ENCODE measurements around the gene PRDM16.

PRDM16 gene

DNA sequence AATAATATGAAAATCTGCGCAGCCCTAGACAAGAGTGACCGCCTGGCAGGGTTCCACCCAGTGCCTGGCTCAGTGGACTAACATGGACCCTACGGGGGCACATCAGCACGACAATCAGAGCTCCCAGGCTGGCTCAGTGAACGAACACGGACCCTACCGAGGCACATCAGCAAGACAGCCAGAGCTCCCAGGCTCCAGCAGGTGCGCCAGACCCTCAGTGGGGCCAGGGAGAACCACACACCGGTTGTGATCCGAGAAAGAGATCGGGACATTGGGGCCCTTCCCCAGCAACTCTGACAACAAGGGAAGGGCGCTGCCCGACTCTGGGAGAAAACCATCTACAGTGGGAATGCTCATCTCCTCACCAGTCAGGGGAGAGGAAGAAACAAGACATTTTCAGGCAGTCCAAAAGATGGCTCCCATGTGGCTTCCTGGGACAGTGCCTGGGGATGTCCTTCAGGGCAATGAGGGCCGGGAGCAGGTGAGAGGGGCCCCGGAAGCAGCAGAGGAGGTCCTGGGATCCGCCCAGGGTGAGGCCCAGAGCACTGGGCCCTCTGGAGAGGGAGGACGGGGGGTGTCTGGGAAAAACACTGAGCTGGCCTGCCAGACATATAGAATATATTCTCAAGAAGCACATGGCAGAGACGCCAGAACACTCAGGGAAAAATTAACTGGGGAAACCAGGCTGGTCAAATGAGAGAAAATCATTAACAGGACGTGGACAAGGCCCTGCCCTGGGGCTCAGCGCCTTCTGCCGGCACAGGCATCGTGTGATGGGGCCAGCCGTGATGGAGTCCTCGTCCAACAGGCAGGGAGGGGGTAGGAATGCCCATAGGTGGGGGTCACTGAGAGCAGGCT lies 390.3 kb downstream of the PRDM16 start:
- Histone ChIP-seq H3K36me3 (ENCODE audit: insufficient read depth, low read length) (peaks cover 6% of the 10 kb centered on the region), H3K4me1 (ENCODE audit: insufficient read depth, low read length) (peaks cover 7% of the 10 kb centered on the region; the same call in 1 of the 2 replicates), H3K27me3 (ENCODE audit: insufficient read depth, low read length) (no peaks in the 10 kb centered on the region), H3K9me3 (ENCODE audit: insufficient read depth, low read depth, low read length) (no peaks in the 10 kb centered on the region), H3K9ac (ENCODE audit: low read depth, low read length) (no peak overlapping the region), H3K27ac (ENCODE audit: low read depth, low read length) (no peak overlapping the region), H3K4me3 (ENCODE audit: low read length) (no peak overlapping the region)
- 92% methylated on average over 24 of the region's 24 CpGs for WGBS

DNA sequence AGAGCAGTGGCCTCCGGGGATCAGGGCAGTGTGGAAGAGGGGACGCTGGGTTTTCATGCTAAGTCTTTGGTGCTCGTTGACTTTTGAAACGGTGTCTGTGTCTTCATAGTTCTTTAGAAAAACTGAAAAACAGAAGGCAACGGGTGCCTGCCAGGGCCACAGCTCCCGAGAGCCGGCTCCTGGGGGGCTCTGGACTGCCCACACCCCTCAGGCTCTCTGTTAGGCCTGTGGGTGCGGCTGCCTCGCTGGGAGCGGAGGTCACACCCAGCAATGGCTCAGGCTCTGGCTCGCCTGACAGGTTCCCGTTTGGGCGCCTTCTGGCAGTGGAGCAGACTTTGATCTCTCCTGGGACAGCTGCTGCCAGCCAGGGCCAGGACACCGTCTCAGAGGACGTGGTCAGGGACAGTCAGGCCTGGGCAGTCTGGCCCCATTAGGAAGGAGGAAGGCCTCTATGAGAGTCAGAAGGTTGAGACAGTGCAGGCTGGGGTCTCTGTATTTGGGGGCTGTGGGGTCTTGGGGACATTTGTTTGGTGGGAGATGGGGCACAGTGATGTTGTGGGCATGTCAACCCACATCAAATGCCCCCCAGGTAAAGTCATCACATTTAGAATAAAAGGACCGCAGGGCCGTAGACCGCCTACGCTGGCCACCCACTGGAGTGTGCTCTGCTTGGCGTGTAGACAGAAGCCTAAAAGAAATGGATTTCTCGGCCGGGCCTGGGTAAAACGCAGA lies 391.1 kb downstream of the PRDM16 start:
- Histone ChIP-seq H3K9me3 (ENCODE audit: insufficient read depth, low read depth, low read length) (no peaks in the 10 kb centered on the region), H3K4me1 (ENCODE audit: insufficient read depth, low read length) (peaks cover 7% of the 10 kb centered on the region; the same call in 1 of the 2 replicates), H3K4me3 (ENCODE audit: low read length) (no peak overlapping the region), H3K9ac (ENCODE audit: low read depth, low read length) (no peak overlapping the region), H3K27ac (ENCODE audit: low read depth, low read length) (no peak overlapping the region), H3K36me3 (ENCODE audit: insufficient read depth, low read length) (peaks cover 6% of the 10 kb centered on the region), H3K27me3 (ENCODE audit: insufficient read depth, low read length) (no peaks in the 10 kb centered on the region)
- WGBS, result 90% methylated on average over 23 of the region's 23 CpGs

DNA sequence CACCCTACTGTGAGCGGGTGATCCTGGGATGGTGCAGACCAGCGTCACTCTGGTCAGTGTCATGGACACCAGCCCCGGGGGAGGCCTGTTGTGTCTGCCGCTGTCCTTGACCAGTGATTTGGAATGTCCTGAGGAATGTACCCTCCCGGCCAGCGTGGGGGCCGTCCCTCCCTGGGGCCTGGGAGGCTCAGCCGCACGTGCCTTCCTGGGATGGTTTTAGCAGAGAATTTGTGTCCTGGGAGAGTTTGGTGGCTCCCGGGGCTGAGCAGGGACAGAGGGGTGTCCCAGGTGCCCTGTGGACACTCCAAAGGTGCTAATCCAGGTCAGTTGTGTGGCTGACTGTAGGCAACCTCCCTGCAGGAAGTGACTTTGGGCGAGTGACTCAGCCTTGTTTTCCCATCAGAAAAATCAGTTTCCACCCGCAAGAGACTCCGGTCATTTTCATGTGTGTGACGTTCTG lies 391.7 kb downstream of the PRDM16 start:
- Histone ChIP-seq H3K9me3 (ENCODE audit: insufficient read depth, low read depth, low read length) (no peaks in the 10 kb centered on the region), H3K9ac (ENCODE audit: low read depth, low read length) (no peak overlapping the region; the same call in 1 of the 2 replicates), H3K27me3 (ENCODE audit: insufficient read depth, low read length) (no peaks in the 10 kb centered on the region), H3K36me3 (ENCODE audit: insufficient read depth, low read length) (peaks cover 6% of the 10 kb centered on the region), H3K4me3 (ENCODE audit: low read length) (no peak overlapping the region), H3K27ac (ENCODE audit: low read depth, low read length) (no peak overlapping the region), H3K4me1 (ENCODE audit: insufficient read depth, low read length) (peaks cover 7% of the 10 kb centered on the region; the same call in 1 of the 2 replicates)
- 81% methylated on average over 14 of the region's 14 CpGs for WGBS

- Histone ChIP-seq H3K27me3 (ENCODE audit: insufficient read depth, low read length) (no peaks in the 10 kb centered on the region), H3K27ac (ENCODE audit: low read depth, low read length) (no peak overlapping the region), H3K36me3 (ENCODE audit: insufficient read depth, low read length) (peaks cover 6% of the 10 kb centered on the region), H3K9me3 (ENCODE audit: insufficient read depth, low read depth, low read length) (no peaks in the 10 kb centered on the region), H3K9ac (ENCODE audit: low read depth, low read length) (no peak overlapping the region; the same call in 1 of the 2 replicates), H3K4me3 (ENCODE audit: low read length) (no peak overlapping the region), H3K4me1 (ENCODE audit: insufficient read depth, low read length) (peaks cover 7% of the 10 kb centered on the region; the same call in 1 of the 2 replicates)
- 94% methylated on average over 30 of the region's 30 CpGs for WGBS
Observed at GRCh38 chr1:3461238-3461933, 392.4 kb downstream of the PRDM16 start.

- H3K4me1 ChIP-seq (ENCODE audit: insufficient read depth, low read length), result peaks cover 7% of the 10 kb centered on the region; the same call in 1 of the 2 replicates
- 93% methylated on average over 13 of the region's 13 CpGs for WGBS
Observed at GRCh38 chr1:3461934-3462275, 392.9 kb downstream of the PRDM16 start.

DNA sequence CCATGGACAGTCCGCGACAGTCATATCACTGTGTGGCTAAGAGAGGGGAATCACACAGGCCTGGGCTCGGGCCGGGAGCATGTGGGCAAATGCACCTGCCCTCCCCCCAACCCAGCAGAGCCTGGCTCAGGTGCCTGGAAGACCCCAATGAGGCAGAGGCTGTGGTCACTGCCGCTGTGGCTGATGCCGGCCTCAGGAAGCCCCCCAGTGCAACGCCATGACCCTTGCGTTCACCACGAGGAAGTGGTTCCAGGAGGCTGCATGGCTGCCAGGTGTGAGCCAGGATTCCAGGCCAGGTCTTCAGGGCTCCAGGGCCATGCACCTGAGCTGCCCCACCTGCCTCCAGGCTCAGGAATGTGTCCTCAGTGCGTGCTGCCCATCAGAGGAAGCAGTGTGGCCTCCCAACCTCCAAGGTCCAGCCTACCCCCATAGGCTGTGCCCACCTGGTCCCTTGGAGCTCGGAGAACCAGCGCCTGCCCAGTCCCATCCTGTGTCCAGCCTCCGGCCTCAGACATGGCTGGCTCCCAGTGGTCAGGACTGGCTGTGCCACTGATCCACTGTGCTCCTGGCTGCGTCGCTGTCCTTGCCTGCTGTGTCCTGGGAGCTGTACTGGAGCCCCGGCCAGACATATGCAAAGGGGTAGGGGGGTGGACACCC lies 393.5 kb downstream of the PRDM16 start:
- 94% methylated on average over 16 of the region's 16 CpGs for WGBS
- peaks cover 7% of the 10 kb centered on the region; the same call in 1 of the 2 replicates for H3K4me1 ChIP-seq (ENCODE audit: insufficient read depth, low read length)
- H3K27ac ChIP-seq (ENCODE audit: low read depth, low read length), result no peak overlapping the region

More at GRCh38 chr1:3461934-3462275, 392.9 kb downstream of the PRDM16 start:
- Histone ChIP-seq H3K4me3 (ENCODE audit: low read length) (no peak overlapping the region), H3K27me3 (ENCODE audit: insufficient read depth, low read length) (no peaks in the 10 kb centered on the region), H3K27ac (ENCODE audit: low read depth, low read length) (no peak overlapping the region), H3K9me3 (ENCODE audit: insufficient read depth, low read depth, low read length) (no peaks in the 10 kb centered on the region), H3K36me3 (ENCODE audit: insufficient read depth, low read length) (peaks cover 6% of the 10 kb centered on the region), H3K9ac (ENCODE audit: low read depth, low read length) (no peak overlapping the region)

GRCh38 chr1:3463013-3463385 lies 394.0 kb downstream of the PRDM16 start:
- Histone ChIP-seq H3K4me3 (ENCODE audit: low read length) (no peak overlapping the region), H3K27me3 (ENCODE audit: insufficient read depth, low read length) (no peaks in the 10 kb centered on the region), H3K27ac (ENCODE audit: low read depth, low read length) (no peak overlapping the region), H3K9me3 (ENCODE audit: insufficient read depth, low read depth, low read length) (no peaks in the 10 kb centered on the region), H3K4me1 (ENCODE audit: insufficient read depth, low read length) (peaks cover 7% of the 10 kb centered on the region; the same call in 1 of the 2 replicates), H3K36me3 (ENCODE audit: insufficient read depth, low read length) (peaks cover 6% of the 10 kb centered on the region), H3K9ac (ENCODE audit: low read depth, low read length) (no peak overlapping the region)
- 95% methylated on average over 22 of the region's 22 CpGs for WGBS

More for the DNA sequence above, 393.5 kb downstream of the PRDM16 start:
- Histone ChIP-seq H3K9ac (ENCODE audit: low read depth, low read length) (no peak overlapping the region), H3K9me3 (ENCODE audit: insufficient read depth, low read depth, low read length) (no peaks in the 10 kb centered on the region), H3K36me3 (ENCODE audit: insufficient read depth, low read length) (peaks cover 6% of the 10 kb centered on the region), H3K4me3 (ENCODE audit: low read length) (no peak overlapping the region), H3K27me3 (ENCODE audit: insufficient read depth, low read length) (no peaks in the 10 kb centered on the region)

GRCh38 chr1:3463408-3463863 lies 394.4 kb downstream of the PRDM16 start:
- Histone ChIP-seq H3K27me3 (ENCODE audit: insufficient read depth, low read length) (no peaks in the 10 kb centered on the region), H3K27ac (ENCODE audit: low read depth, low read length) (no peak overlapping the region), H3K4me3 (ENCODE audit: low read length) (no peak overlapping the region), H3K9me3 (ENCODE audit: insufficient read depth, low read depth, low read length) (no peaks in the 10 kb centered on the region), H3K4me1 (ENCODE audit: insufficient read depth, low read length) (peaks cover 7% of the 10 kb centered on the region; the same call in 1 of the 2 replicates), H3K36me3 (ENCODE audit: insufficient read depth, low read length) (peaks cover 6% of the 10 kb centered on the region), H3K9ac (ENCODE audit: low read depth, low read length) (no peak overlapping the region)
- WGBS, result 95% methylated on average over 20 of the region's 20 CpGs

GRCh38 chr1:3463891-3464648 lies 395.1 kb downstream of the PRDM16 start:
- WGBS, result 95% methylated on average over 21 of the region's 21 CpGs
- peaks cover 7% of the 10 kb centered on the region; the same call in 1 of the 2 replicates for H3K4me1 ChIP-seq (ENCODE audit: insufficient read depth, low read length)
- no peak overlapping the region for H3K9ac ChIP-seq (ENCODE audit: low read depth, low read length)
- peaks cover 1% of the 10 kb centered on the region for H3K36me3 ChIP-seq (ENCODE audit: insufficient read depth, low read length)
- no peak overlapping the region for H3K4me3 ChIP-seq (ENCODE audit: low read length)
- H3K27ac ChIP-seq (ENCODE audit: low read depth, low read length), result no peak overlapping the region
- H3K27me3 ChIP-seq (ENCODE audit: insufficient read depth, low read length), result no peaks in the 10 kb centered on the region
- no peaks in the 10 kb centered on the region for H3K9me3 ChIP-seq (ENCODE audit: insufficient read depth, low read depth, low read length)

GRCh38 chr1:3464649-3465025 lies 395.6 kb downstream of the PRDM16 start:
- no peak overlapping the region for H3K4me3 ChIP-seq (ENCODE audit: low read length)
- H3K4me1 ChIP-seq (ENCODE audit: insufficient read depth, low read length), result peaks cover 7% of the 10 kb centered on the region; the same call in 1 of the 2 replicates
- no peaks in the 10 kb centered on the region for H3K9me3 ChIP-seq (ENCODE audit: insufficient read depth, low read depth, low read length)
- H3K36me3 ChIP-seq (ENCODE audit: insufficient read depth, low read length), result peaks cover 5% of the 10 kb centered on the region; the same call in 1 of the 2 replicates
- H3K9ac ChIP-seq (ENCODE audit: low read depth, low read length), result no peak overlapping the region; the same call in 1 of the 2 replicates
- H3K27me3 ChIP-seq (ENCODE audit: insufficient read depth, low read length), result no peaks in the 10 kb centered on the region
- no peak overlapping the region for H3K27ac ChIP-seq (ENCODE audit: low read depth, low read length)
- 92% methylated on average over 11 of the region's 11 CpGs for WGBS

All from HUES64 (cell line).